ENCODE measurements around the gene GPR62.

DNA sequence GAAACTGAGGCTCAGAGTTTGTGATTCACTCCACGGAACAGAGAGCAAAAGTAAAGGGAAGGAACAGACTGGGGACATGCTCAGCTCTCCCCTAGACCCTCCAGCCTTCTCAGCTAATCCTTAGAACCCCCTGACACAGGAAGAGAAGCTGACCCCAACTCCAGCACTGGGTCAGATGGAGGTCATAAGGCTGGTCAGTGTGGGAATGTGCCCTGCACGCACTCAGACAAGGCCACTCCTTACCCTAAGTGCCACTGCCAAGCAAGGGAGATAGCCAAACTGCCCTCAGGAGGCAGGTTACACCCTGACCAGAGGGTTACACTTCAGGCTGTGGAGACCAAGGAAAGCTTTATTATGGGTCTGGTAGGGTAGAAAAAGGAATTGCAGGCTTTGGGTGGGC lies 39.3 kb downstream of the GPR62 start:
- TF ChIP-seq, protein P1, sequence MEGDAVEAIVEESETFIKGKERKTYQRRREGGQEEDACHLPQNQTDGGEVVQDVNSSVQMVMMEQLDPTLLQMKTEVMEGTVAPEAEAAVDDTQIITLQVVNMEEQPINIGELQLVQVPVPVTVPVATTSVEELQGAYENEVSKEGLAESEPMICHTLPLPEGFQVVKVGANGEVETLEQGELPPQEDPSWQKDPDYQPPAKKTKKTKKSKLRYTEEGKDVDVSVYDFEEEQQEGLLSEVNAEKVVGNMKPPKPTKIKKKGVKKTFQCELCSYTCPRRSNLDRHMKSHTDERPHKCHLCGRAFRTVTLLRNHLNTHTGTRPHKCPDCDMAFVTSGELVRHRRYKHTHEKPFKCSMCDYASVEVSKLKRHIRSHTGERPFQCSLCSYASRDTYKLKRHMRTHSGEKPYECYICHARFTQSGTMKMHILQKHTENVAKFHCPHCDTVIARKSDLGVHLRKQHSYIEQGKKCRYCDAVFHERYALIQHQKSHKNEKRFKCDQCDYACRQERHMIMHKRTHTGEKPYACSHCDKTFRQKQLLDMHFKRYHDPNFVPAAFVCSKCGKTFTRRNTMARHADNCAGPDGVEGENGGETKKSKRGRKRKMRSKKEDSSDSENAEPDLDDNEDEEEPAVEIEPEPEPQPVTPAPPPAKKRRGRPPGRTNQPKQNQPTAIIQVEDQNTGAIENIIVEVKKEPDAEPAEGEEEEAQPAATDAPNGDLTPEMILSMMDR (IDR thresholded peaks at IDR 0.05; ENCODE audit: borderline replicate concordance, extremely low read depth, low read length, poor library complexity, severe bottlenecking): no peak
- TF ChIP-seq EZH2 (IDR thresholded peaks at IDR 0.05; ENCODE audit: borderline replicate concordance, low read depth, low read length, severe bottlenecking): no peak

All from DND-41 (cell line).